ENCODE results near the gene PCSK6. TPM values are rescaled to one million over a fixed set of nuclear protein-coding genes. Genes with fewer than 3 reads are reported as not detected.

Gene PCSK6
- total RNA-seq, 1 donor from 2014 or later: 1.1 TPM

DNA sequence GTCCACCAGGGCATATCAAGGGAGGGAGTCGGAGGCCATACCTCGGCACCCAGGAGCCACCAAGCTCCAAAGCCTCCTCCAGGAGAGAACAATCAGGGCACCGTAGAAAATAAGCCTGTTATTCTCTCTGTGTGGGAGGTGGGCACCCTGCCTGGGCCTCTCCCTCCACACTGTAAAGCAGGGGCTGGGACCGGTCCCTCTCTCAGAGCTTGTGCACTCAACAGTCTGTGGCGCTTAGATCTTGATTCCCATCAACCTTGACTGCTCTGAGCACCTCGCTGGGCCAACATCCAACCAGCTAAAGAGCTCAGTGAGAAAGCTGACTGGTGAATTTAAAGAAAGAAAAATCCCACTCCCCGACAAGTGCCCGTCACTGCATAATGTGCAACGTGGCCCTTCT lies 53.0 kb downstream of the PCSK6 start:
- no peak for DNase-seq
- H3K27ac Mint-ChIP-seq: no peak overlapping the region
- ChIA-PET CTCF (no interaction called here), POLR2A (no interaction called here)
- TF ChIP-seq, protein P1, sequence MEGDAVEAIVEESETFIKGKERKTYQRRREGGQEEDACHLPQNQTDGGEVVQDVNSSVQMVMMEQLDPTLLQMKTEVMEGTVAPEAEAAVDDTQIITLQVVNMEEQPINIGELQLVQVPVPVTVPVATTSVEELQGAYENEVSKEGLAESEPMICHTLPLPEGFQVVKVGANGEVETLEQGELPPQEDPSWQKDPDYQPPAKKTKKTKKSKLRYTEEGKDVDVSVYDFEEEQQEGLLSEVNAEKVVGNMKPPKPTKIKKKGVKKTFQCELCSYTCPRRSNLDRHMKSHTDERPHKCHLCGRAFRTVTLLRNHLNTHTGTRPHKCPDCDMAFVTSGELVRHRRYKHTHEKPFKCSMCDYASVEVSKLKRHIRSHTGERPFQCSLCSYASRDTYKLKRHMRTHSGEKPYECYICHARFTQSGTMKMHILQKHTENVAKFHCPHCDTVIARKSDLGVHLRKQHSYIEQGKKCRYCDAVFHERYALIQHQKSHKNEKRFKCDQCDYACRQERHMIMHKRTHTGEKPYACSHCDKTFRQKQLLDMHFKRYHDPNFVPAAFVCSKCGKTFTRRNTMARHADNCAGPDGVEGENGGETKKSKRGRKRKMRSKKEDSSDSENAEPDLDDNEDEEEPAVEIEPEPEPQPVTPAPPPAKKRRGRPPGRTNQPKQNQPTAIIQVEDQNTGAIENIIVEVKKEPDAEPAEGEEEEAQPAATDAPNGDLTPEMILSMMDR (IDR thresholded peaks at IDR 0.05): no peak
- intact Hi-C loops (cut with micrococcal nuclease): no loop called here
- H3K4me1 Mint-ChIP-seq: peaks cover under 1% of the 10 kb centered on the region
- peaks cover 9% of the 10 kb centered on the region for H3K27me3 Mint-ChIP-seq
- no peak overlapping the region for H3K4me3 Mint-ChIP-seq
- no peak for ATAC-seq (ENCODE audit: low read depth)
- no peaks in the 10 kb centered on the region for H3K9me3 Mint-ChIP-seq
- no peaks in the 10 kb centered on the region for H3K36me3 Mint-ChIP-seq (ENCODE audit: low read depth)

DNA sequence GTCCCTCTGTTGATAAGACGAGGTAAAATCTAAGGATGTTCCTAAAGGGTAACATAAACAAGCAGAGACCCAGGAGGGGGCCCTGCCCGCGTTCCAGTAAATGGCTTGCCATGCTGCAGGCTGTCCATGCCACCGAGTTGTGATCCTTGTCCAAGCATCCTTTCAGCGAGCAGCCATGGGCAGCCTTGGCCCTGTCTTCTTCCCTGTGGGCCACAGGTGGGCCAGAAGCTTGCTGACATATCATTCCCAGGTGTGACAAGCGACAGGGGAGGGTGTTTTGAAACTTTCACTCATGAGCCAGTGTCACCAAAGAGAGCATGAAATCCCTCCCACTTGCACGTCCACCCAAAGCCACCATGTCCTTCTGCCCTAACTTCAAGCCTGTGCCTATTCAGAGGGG lies 53.7 kb downstream of the PCSK6 start:
- DNase-seq (no peak), ATAC-seq (ENCODE audit: low read depth) (no peak)
- H3K4me3 Mint-ChIP-seq: no peak overlapping the region
- H3K36me3 Mint-ChIP-seq (ENCODE audit: low read depth): no peaks in the 10 kb centered on the region
- H3K27me3 Mint-ChIP-seq: peaks cover 9% of the 10 kb centered on the region
- H3K9me3 Mint-ChIP-seq: no peaks in the 10 kb centered on the region
- CTCF ChIA-PET: no interaction called here
- intact Hi-C loops (cut with micrococcal nuclease): no loop called here
- TF ChIP-seq, protein P1 (IDR thresholded peaks at IDR 0.05): no peak
- POLR2A ChIA-PET: no interaction called here
- H3K27ac Mint-ChIP-seq: no peak overlapping the region
- H3K4me1 Mint-ChIP-seq: no peaks in the 10 kb centered on the region

DNA sequence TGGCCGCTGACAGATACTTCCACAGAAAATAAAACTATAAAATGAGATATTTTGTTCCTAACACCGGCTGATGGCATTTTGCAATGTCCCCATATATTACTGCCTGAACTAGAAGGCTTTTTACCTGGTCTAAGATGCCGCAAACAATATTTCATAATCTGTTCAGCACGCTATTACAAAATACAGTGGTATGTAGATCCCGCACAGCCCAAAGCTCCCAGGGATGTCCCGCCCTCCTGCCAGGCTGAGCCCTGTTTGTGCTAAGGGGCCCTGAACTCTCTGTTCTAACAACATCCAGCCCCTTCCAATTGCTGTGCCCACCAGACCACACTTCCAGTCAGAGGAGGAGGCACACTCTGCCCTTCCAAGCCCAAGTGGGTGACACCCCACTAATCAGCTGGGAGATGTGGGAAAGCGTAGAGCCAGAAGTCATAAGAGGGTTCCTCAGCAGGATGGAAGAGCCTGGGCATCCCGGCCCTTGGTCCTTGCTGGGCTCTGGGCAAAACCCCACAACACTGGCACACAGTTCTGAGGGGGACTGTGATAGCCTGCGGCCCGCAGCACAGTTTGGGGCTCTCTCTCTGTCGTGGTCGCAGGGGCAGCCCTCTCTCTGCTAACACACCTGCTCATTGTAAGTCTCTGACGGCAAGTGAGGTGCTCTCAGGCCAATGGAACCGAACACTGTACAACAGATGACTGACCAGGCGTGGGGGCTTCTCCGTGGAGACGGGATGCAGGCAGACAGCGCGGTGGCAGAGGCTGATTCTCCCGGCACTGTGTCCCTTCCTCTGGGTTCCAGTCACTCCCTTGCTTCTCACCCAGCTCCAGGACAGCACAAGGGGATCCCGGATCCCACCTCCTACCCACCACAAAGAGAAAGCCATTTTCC lies 55.2 kb downstream of the PCSK6 start:
- DNase-seq (no peak), ATAC-seq (ENCODE audit: low read depth) (no peak)
- Mint-ChIP-seq H3K36me3 (ENCODE audit: low read depth) (no peaks in the 10 kb centered on the region), H3K9me3 (no peaks in the 10 kb centered on the region), H3K27ac (no peak overlapping the region), H3K4me1 (no peaks in the 10 kb centered on the region), H3K27me3 (peaks cover 9% of the 10 kb centered on the region), H3K4me3 (no peak overlapping the region)
- CTCF ChIA-PET: no interaction called here
- TF ChIP-seq, protein P1 (IDR thresholded peaks at IDR 0.05): no peak
- POLR2A ChIA-PET: no interaction called here
- intact Hi-C loops (cut with micrococcal nuclease): no loop called here

DNA sequence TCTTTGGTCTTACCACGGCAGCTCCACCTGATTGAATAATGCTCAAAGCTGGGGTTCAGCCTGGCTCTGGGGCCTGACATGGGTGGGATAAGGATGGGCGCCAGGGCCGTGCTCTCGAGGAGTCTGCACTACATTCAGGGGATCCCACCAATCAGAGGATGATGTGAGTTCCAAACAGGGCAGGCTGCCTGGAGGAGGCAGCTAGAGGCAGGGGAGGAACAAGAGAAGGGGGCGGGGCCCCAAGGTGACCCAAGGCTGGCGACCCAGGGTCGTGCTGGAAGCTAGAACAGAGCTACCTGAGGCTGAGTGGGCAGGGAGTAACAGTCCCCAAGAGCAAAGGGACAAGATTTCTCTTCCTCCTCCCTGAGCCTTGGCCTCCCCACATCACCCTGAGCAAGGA lies 56.1 kb downstream of the PCSK6 start:
- ATAC-seq (ENCODE audit: low read depth): no peak
- Mint-ChIP-seq H3K27me3 (peaks cover 9% of the 10 kb centered on the region), H3K4me1 (no peaks in the 10 kb centered on the region), H3K27ac (no peak overlapping the region), H3K9me3 (no peaks in the 10 kb centered on the region), H3K36me3 (ENCODE audit: low read depth) (no peaks in the 10 kb centered on the region), H3K4me3 (no peak overlapping the region)
- POLR2A ChIA-PET: no interaction called here
- CTCF ChIA-PET: no interaction called here
- DNase-seq: no peak
- intact Hi-C loops (cut with micrococcal nuclease): no loop called here
- TF ChIP-seq, protein P1 (IDR thresholded peaks at IDR 0.05): no peak

DNA sequence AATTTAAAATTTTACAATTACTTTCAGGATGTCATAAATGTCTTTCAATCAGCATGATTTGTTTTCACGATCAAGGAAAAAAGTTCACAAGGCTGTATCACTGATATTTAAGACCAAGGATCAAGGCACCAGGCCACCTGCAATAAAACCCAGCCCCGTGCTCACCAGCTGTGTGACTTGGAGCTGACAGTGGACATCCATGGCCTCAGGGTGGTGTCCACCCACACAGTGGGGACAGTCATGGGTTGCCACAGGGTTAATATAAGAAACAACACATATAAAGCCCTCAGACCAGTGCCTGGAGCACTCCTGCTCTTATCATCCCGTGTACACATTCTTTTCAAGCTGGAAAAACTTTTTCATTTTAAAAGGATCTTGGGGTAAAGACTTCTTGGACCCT lies 56.5 kb downstream of the PCSK6 start:
- Mint-ChIP-seq H3K9me3 (no peaks in the 10 kb centered on the region), H3K4me3 (no peak overlapping the region), H3K36me3 (ENCODE audit: low read depth) (no peaks in the 10 kb centered on the region), H3K4me1 (no peaks in the 10 kb centered on the region), H3K27ac (no peak overlapping the region), H3K27me3 (peaks cover 11% of the 10 kb centered on the region)
- intact Hi-C loops (cut with micrococcal nuclease): no loop called here
- no peak for DNase-seq
- ChIA-PET POLR2A (no interaction called here), CTCF (no interaction called here)
- ATAC-seq (ENCODE audit: low read depth): no peak
- TF ChIP-seq, protein P1 (IDR thresholded peaks at IDR 0.05): no peak

All from activated B cell treated with CpG ODN at 0.5 μM for 24 hours (primary cell).